Fibroblast of skin of right biceps (primary cell): ENCODE data around the gene FIGN.

Source experiments
- DNase-seq: peaks from one replicate; pipeline ENCODE4 v3.0.0-alpha.2; 2013

Gene FIGN

GRCh38 chr2:163736433-163737189 lies 803 bp upstream of the FIGN start:
- DNase-seq, result peak; percentile 58

GRCh38 chr2:163734881-163735684 lies 725 bp downstream of the FIGN start:
- DNase-seq, result no peak

GRCh38 chr2:163734401-163734800 lies 1.4 kb downstream of the FIGN start:
- DNase-seq, result no peak

GRCh38 chr2:163733956-163734355 lies 1.9 kb downstream of the FIGN start:
- no peak for DNase-seq

DNA sequence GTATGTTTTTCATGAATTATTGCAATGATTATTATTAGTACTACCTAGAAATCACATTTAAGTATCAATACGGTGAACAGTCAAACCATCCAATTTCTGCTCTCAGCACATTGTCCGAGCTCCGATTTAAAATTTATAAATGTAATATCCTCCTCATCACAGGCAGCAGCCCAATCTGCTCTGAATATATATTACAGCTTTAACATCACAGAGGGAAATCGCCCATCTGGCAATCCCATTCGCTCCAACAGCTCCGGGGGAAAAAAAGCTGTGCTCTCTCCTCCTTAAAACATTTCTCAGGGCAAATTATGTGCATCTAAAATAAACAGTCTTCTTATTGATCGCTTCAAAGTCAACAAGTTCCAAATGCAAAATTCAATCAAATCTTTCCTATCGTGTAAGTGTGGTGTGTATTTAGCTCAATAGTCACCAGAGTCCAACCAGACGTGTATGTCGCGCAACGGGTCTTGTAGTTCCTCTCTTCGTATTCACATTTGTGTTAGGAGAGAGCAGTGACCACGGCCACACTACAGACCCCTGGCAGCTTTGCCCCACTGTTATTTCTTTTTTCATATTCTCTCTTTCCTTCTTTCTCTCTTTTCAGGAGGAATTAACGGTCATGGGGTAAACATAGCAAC lies 2.4 kb downstream of the FIGN start:
- no peak for DNase-seq

DNA sequence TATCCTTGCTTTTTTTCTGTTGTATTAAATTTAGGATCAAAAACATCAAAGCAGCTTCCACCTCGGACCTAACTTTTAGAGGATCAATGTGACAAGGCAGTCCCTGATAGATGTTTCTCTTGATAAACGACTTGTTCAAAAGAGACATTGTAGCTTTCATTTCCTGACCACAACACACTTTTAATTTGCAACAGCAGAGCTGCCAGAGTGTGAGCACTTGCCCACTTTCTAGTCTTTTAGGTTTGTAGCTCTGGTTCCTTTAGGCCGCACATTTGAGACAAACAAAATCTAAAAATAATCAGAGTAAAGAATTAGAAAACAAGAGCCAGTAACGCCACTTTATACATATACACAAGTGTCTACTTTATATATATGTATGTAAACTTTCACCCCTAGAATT lies 3.1 kb downstream of the FIGN start:
- DNase-seq, result no peak

DNA sequence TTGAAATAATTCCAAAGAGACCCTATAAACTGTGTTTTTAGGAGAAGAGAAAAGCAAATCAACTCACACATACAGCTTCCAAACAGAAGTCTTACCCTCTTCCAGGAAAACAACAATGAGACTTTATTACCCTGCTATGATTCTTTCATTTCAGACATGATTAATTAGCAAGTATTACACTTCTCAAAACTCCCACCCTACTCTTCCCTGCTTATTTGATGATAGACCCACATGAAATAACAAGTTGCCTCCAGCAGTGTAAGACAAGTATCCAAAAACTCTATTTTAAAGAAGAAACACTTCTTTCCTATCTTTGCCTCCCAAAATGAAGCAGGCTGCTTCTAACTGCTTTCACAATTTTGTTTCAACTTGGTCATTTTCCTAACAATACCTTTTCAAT lies 4.1 kb downstream of the FIGN start:
- DNase-seq, result no peak

DNA sequence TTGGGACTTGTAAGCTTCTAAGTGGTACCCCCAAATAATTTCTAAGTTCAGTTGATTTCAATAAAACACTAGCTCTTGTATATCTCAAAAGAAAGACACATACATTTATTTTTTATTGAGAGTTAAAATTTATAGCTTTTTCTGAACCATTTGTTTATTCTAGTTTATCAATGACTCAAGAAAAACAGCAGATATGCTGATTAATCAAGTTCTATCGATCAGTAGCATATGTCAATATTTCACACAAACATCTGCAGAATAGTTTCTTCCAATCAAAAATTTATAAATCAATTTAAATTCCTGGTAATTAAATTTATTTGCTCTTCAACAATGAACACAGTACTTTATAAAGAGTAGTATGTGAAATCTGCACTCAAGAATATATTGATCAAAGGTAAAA lies 5.3 kb downstream of the FIGN start:
- DNase-seq, result no peak

GRCh38 chr2:163729636-163730273 lies 6.1 kb downstream of the FIGN start:
- no peak for DNase-seq

DNA sequence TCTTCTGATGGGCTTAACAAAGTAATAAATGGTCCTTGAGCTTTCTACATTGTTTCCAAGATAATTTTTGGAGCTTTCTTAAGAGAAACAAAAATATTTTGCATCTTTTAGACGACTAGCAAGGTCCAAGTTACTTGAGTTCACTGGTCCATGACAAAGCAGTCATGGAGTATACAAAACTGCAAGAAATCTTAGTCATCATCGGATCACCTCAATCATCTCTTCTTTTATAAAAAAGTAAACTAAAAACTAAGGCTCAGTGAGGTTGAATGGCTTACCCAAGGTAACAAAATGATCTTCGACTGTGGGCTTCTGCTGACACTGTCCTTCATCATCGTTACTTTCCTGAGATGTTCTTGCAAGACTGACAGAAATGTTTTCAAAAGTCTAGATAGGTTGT lies 11.9 kb downstream of the FIGN start:
- DNase-seq, result no peak

DNA sequence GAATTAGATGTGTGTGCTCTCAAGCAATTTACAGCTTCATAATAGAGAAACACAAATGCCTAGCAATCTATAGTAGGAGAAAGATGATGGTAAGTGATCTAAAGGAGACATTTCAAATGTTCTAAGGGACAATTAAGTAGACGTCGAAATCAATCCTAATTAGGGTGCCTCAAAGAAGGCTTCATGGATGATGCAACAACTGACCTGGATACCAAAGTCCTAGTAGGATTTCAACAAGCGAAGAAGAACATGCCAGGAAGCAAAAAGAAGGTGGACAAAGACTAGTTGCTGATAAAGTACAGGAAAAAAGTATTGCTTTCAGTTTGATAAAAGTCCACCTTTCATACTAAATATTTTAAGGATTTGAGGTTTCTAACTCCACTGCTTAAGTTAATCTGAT lies 12.5 kb downstream of the FIGN start:
- no peak for DNase-seq

GRCh38 chr2:163719331-163719730 lies 16.5 kb downstream of the FIGN start:
- DNase-seq, result no peak

DNA sequence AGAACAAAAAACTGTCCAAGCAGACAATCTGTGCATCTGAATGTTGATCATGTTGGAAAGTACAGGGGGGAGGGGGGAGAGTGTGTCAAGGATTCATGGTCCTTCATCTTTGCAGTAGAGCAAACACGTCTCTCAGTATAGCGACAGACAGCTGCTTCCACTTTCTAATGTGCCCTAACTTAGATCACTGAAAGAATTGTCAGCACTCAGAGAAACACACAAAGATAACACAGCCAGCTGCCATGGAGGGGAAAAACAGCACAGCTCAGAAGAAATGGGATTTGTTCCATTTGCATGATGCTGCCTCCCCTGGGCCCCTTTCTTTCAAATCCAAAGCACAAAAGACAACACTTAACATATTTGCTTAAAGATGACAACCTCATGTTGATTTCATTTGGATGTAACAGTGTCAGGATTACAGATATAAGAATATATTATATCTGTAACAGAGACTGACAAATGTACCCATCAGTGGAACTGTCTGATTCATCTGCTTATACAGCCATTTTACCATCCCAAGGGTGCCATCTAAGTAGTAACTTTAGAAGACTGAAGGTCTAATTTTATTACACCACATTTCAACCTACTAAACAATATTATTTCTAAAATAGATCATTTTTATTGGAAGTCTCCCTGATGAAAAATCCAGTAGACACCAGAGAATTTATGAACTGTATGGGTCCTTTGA lies 17.7 kb downstream of the FIGN start:
- no peak for DNase-seq

- no peak for DNase-seq
Measured at GRCh38 chr2:163717515-163717914, 18.3 kb downstream of the FIGN start.

- DNase-seq, result no peak
Measured at GRCh38 chr2:163716101-163716500, 19.7 kb downstream of the FIGN start.

DNA sequence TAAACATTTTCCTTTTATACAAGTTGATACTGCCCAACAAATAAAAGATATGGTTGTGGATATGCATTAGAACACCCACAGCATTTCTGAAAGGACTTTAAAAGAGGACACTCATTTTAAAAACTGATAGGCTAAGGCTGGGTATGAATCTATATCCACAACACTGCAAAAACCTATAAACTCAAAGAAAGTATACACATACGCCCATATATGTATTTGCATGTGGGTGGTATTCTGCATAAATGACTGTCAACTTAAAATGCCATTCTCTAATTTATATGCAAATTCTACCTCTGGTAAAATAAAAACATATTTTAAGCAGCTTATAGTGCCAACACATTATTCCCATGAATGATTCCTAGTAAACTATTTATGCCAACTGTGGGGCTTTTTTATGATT lies 20.1 kb downstream of the FIGN start:
- DNase-seq, result no peak

DNA sequence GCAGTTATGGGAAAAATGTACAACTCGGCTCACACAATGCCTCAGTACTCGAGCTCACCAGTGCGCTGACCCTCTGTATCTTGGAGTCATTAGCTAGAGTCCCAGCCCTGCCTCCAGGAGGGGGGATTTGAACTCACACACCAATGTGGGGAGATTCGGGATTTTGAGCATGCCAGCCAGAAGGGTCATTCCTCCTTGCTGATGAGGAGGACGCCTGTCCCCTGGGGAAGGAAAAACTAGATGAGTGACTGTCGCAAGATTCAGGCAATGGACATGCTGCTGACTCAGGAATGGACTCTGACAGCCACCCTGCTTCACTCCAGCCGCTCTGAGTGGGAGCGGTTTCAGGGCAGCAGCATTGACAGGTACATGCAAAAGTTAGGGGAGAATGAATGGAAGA lies 20.6 kb downstream of the FIGN start:
- DNase-seq, result no peak

DNA sequence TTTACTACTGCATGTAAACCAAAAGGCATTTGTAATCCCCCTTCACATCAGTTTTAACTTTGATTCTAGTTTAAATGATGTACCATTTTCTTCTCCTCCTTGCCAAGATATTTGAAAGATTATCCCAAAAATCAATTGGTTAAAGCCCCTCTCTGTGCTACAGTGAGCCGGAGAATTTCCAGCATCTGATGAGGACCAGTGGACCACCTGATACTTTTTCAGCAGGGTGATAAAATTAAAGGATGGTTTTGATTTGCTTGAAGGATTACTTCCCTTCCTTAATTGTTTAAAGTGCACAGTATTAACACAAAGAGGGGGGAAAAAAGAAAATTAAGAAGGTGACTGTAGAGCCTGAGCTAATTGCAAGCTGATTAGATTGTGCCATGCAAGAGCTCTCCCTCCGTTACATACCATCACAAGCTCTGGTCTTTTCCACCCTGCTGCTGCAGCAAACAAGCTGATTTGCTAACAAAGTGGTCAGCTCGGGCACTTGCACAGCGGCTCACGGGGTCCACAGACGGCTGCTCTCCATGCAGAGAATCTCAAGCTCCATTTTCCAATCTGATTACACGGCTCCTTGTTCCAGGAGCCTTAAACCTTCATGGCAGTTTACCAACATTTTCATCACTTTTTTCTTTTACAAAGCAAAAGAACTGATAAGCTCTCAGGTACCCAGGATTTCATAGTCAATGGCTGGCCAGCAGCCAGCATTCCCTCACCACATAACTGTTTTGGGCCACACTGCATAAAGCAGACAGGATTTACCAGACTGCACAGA lies 22.1 kb downstream of the FIGN start:
- DNase-seq, result no peak

GRCh38 chr2:163711699-163712098 lies 24.1 kb downstream of the FIGN start:
- DNase-seq, result no peak

- DNase-seq, result no peak
Measured at GRCh38 chr2:163711258-163711657, 24.6 kb downstream of the FIGN start.

- no peak for DNase-seq
Measured at GRCh38 chr2:163709270-163709669, 26.5 kb downstream of the FIGN start.

- DNase-seq, result no peak
Measured at GRCh38 chr2:163708265-163708664, 27.5 kb downstream of the FIGN start.
